HEK293 (cell line): Measurements from ENCODE around the gene ZNF215.
"Not testable (repeated sequence)": the region's sequence is repeated elsewhere in the genome, so short reads cannot be mapped to it uniquely, and the experiment has no call there.

ENCODE experiments used
- CTCF ChIA-PET: fragments of 350-600 bp; formaldehyde crosslinking; extraction: SDS; loops from one replicate; lab custom pipeline; 2021; ENCODE audit warnings: antibody characterized with exemption; lab: Yijun Ruan, JAX
- POLR2A ChIA-PET: fragments of 300-600 bp; formaldehyde crosslinking; extraction: SDS; loops from one replicate; lab custom pipeline; 2020; ENCODE audit warnings: antibody characterized with exemption, inconsistent platforms; lab: Yijun Ruan, JAX
- H3K27ac ChIP-seq: fragments of 200-500 bp; sonication (Bioruptor generic); 2 replicates; pipeline ENCODE4 v1.5.1; 2014; ENCODE audit warnings: low read depth, low read length, control low read depth, inconsistent platforms; ENCODE audit errors: extremely low read depth
- H3K36me3 ChIP-seq, 2 experiments: fragments of 200-500 bp in 1 of 2; sonication (Bioruptor generic) in 1 of 2; 1 replicate in 1 of 2; 2 replicates in 1 of 2; pipeline ENCODE4 v1.5.1; 2014 to 2017; ENCODE audit warnings: inconsistent platforms in 2 of 2, low read length in 2 of 2; ENCODE audit not compliant: control insufficient read depth in 2 of 2, insufficient read depth in 1 of 2
- H3K4me1 ChIP-seq: fragments of 200-500 bp; sonication (Bioruptor generic); 2 replicates; pipeline ENCODE4 v1.5.1; 2014; ENCODE audit warnings: mild to moderate bottlenecking, low read length, inconsistent platforms; ENCODE audit not compliant: control insufficient read depth, insufficient read depth
- H3K4me3 ChIP-seq: 2 replicates; pipeline ENCODE4 v1.5.1; 2011; ENCODE audit warnings: low read depth, mild to moderate bottlenecking, control low read depth, low read length, moderate library complexity
- H3K9me3 ChIP-seq: fragments of 200-500 bp; sonication (Bioruptor generic); 2 replicates; pipeline ENCODE4 v1.5.1; 2014; ENCODE audit warnings: low read depth, low read length, inconsistent platforms; ENCODE audit not compliant: control insufficient read depth, insufficient read depth
- GLIS2 ChIP-seq: fragments of 450-650 bp; formaldehyde crosslinking; IDR thresholded peaks from 2 replicates; pipeline ENCODE4 v1.5.1; 2016; ENCODE audit warnings: missing biosample characterization, missing genetic modification characterization
- HOXA7 ChIP-seq: sonication (generic); formaldehyde crosslinking; IDR thresholded peaks from 2 replicates; pipeline ENCODE4 v1.8.1; 2022; ENCODE audit warnings: missing genetic modification reagents, borderline replicate concordance
- IKZF3 ChIP-seq: fragments of 450-650 bp; IDR thresholded peaks from 2 replicates; pipeline ENCODE4 v1.5.0; 2018; ENCODE audit warnings: missing biosample characterization, mild to moderate bottlenecking, missing genetic modification characterization, moderate library complexity
- KLF7 ChIP-seq: fragments of 450-650 bp; formaldehyde crosslinking; IDR thresholded peaks from 2 replicates; pipeline ENCODE4 v1.5.1; 2016; ENCODE audit warnings: missing biosample characterization, missing genetic modification characterization, borderline replicate concordance
- PATZ1 ChIP-seq: fragments of 450-650 bp; formaldehyde crosslinking; IDR thresholded peaks from 2 replicates; pipeline ENCODE4 v1.5.1; 2016; ENCODE audit warnings: missing biosample characterization, missing genetic modification characterization
- PRDM1 ChIP-seq: fragments of 450-650 bp; formaldehyde crosslinking; IDR thresholded peaks from 2 replicates; pipeline ENCODE4; 2016; ENCODE audit warnings: missing biosample characterization, missing genetic modification characterization
- PRDM4 ChIP-seq: fragments of 450-650 bp; formaldehyde crosslinking; IDR thresholded peaks from 2 replicates; pipeline ENCODE4 v1.5.1; 2017; ENCODE audit warnings: missing biosample characterization, missing genetic modification characterization
- ZBTB44 ChIP-seq: fragments of 450-650 bp; IDR thresholded peaks from 2 replicates; pipeline ENCODE4 v1.5.1; 2018; ENCODE audit warnings: missing biosample characterization, mild to moderate bottlenecking, missing genetic modification characterization
- ZNF10 ChIP-seq: fragments of 450-650 bp; formaldehyde crosslinking; IDR thresholded peaks from 2 replicates; pipeline ENCODE4 v1.5.1; 2017; ENCODE audit warnings: missing biosample characterization, missing genetic modification characterization
- ZNF114 ChIP-seq: fragments of 450-650 bp; formaldehyde crosslinking; IDR thresholded peaks from 2 replicates; pipeline ENCODE4 v1.5.0; 2017; ENCODE audit warnings: missing biosample characterization, missing genetic modification characterization
- ZNF121 ChIP-seq: fragments of 450-650 bp; formaldehyde crosslinking; IDR thresholded peaks from 2 replicates; pipeline ENCODE4 v1.5.1; 2016; ENCODE audit warnings: missing biosample characterization, missing genetic modification characterization
- ZNF140 ChIP-seq: fragments of 450-650 bp; formaldehyde crosslinking; IDR thresholded peaks from 2 replicates; pipeline ENCODE4 v1.5.1; 2016; ENCODE audit warnings: missing biosample characterization, missing genetic modification characterization
- ZNF16 ChIP-seq: fragments of 450-650 bp; formaldehyde crosslinking; IDR thresholded peaks from 2 replicates; pipeline ENCODE4 v1.5.1; 2016; ENCODE audit warnings: low read depth, missing biosample characterization, missing genetic modification characterization
- ZNF266 ChIP-seq: fragments of 450-650 bp; formaldehyde crosslinking; IDR thresholded peaks from 2 replicates; pipeline ENCODE4 v1.5.1; 2016; ENCODE audit warnings: missing biosample characterization, missing genetic modification characterization, low read depth
- ZNF324 ChIP-seq: fragments of 450-650 bp; formaldehyde crosslinking; IDR thresholded peaks from 2 replicates; pipeline ENCODE4 v1.5.1; 2016; ENCODE audit warnings: missing biosample characterization, missing genetic modification characterization
- ZNF37A ChIP-seq: fragments of 450-650 bp; IDR thresholded peaks from 2 replicates; pipeline ENCODE4 v1.5.1; 2018; ENCODE audit warnings: missing biosample characterization, missing genetic modification characterization
- ZNF416 ChIP-seq: fragments of 450-650 bp; formaldehyde crosslinking; IDR thresholded peaks from 2 replicates; pipeline ENCODE4 v1.5.1; 2016; ENCODE audit warnings: missing biosample characterization, missing genetic modification characterization
- ZNF529 ChIP-seq: fragments of 450-650 bp; formaldehyde crosslinking; IDR thresholded peaks from 2 replicates; pipeline ENCODE4 v1.5.1; 2017; ENCODE audit warnings: missing genetic modification characterization, missing biosample characterization; ENCODE audit not compliant: insufficient replicate concordance
- ZNF645 ChIP-seq: fragments of 450-650 bp; formaldehyde crosslinking; IDR thresholded peaks from 2 replicates; pipeline ENCODE4; 2016; ENCODE audit warnings: missing biosample characterization, missing genetic modification characterization
- ZNF654 ChIP-seq: fragments of 450-650 bp; formaldehyde crosslinking; IDR thresholded peaks from 2 replicates; pipeline ENCODE4 v1.5.1; 2016; ENCODE audit warnings: low read depth, missing biosample characterization, missing genetic modification characterization
- TF ChIP-seq, protein P1 (sequence below): sonication (generic); formaldehyde crosslinking; IDR thresholded peaks from 2 replicates; pipeline ENCODE4 v1.8.1; 2022; ENCODE audit warnings: mild to moderate bottlenecking, moderate library complexity, missing genetic modification reagents
- TF ChIP-seq, protein P2 (sequence below): fragments of 450-650 bp; formaldehyde crosslinking; IDR thresholded peaks from 2 replicates; pipeline ENCODE4 v1.5.1; 2016; ENCODE audit warnings: missing biosample characterization, missing genetic modification characterization

Gene ZNF215

DNA sequence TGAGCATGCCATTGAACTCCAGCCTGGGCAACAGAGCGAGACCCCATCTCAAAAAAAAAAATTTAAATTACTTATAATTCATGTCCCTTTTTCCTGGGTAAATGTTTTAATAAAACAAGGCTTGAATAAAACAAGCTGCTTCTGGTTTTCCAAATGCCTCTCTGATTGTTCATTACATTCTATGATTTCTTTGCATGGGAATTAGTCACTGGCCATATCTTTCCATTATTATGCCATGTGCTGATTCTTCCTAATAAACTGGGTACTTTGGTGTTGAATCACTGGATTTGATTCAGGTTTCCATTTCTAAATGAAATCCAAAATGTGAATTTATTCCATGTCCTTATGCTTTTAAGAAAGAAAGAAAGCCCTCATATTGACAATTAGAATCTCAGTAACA lies 42.6 kb downstream of the ZNF215 start (continued):
- TF ChIP-seq PATZ1 (no peak), ZNF416 (tag by site-specific recombination) (no peak), ZNF529 (tag by site-specific recombination) (no peak), ZNF645 (tag by site-specific recombination) (no peak), KLF7 (tag by site-specific recombination) (no peak), ZNF16 (tag by site-specific recombination) (no peak)

- POLR2A ChIA-PET, result not testable (repeated sequence)
- CTCF ChIA-PET, result interaction anchor here (0.5 kb wide), 1 partner anchor 73 kb away, joined by 3 read pairs; no protein-coding TSS in a partner anchor
Measured at GRCh38 chr11:6969854-6970253, 43.6 kb downstream of the ZNF215 start.

GRCh38 chr11:6979365-6979764 lies 53.1 kb downstream of the ZNF215 start:
- Histone ChIP-seq H3K36me3 (no peaks in the 10 kb centered on the region), H3K9me3 (no peaks in the 10 kb centered on the region), H3K4me3 (no peak overlapping the region), H3K4me1 (no peaks in the 10 kb centered on the region), H3K27ac (no peak overlapping the region)
- TF ChIP-seq GLIS2 (tag by site-specific recombination) (no peak), PRDM4 (tag by site-specific recombination) (no peak), ZBTB44 (tag by site-specific recombination) (no peak), ZNF266 (tag by site-specific recombination) (no peak), PRDM1 (no peak), ZNF10 (tag by site-specific recombination) (no peak), IKZF3 (tag by site-specific recombination) (no peak), ZNF324 (tag by site-specific recombination) (no peak), ZNF121 (tag by site-specific recombination) (no peak), ZNF140 (no peak), ZNF654 (tag by site-specific recombination) (no peak), HOXA7 (CRISPR knock-in tag) (no peak), ZNF114 (tag by site-specific recombination) (no peak), ZNF37A (tag by site-specific recombination) (no peak)
- TF ChIP-seq, protein P1, sequence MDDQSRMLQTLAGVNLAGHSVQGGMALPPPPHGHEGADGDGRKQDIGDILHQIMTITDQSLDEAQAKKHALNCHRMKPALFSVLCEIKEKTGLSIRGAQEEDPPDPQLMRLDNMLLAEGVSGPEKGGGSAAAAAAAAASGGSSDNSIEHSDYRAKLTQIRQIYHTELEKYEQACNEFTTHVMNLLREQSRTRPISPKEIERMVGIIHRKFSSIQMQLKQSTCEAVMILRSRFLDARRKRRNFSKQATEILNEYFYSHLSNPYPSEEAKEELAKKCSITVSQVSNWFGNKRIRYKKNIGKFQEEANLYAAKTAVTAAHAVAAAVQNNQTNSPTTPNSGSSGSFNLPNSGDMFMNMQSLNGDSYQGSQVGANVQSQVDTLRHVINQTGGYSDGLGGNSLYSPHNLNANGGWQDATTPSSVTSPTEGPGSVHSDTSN, result no peak
- TF ChIP-seq, protein P2, sequence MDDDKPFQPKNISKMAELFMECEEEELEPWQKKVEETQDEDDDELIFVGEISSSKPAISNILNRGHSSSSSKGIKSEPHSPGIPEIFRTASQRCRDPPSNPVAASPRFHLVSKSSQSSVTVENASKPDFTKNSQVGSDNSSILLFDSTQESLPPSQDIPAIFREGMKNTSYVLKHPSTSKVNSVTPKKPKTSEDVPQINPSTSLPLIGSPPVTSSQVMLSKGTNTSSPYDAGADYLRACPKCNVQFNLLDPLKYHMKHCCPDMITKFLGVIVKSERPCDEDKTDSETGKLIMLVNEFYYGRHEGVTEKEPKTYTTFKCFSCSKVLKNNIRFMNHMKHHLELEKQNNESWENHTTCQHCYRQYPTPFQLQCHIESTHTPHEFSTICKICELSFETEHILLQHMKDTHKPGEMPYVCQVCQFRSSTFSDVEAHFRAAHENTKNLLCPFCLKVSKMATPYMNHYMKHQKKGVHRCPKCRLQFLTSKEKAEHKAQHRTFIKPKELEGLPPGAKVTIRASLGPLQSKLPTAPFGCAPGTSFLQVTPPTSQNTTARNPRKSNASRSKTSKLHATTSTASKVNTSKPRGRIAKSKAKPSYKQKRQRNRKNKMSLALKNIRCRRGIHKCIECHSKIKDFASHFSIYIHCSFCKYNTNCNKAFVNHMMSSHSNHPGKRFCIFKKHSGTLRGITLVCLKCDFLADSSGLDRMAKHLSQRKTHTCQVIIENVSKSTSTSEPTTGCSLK (tag by site-specific recombination), result no peak
- CTCF ChIA-PET, result interaction anchor here (0.6 to 1.4 kb wide), 3 partner anchors 9 to 711 kb away, joined by 3 to 5 read pairs (median 4); no protein-coding TSS in a partner anchor
- POLR2A ChIA-PET, result no interaction called here

More at GRCh38 chr11:6969854-6970253, 43.6 kb downstream of the ZNF215 start:
- H3K36me3 ChIP-seq, H3K4me1 ChIP-seq, H3K4me3 ChIP-seq, H3K27ac ChIP-seq, H3K9me3 ChIP-seq: not testable (repeated sequence)
